Breast epithelium (tissue), 3 donors: Measurements from ENCODE around the gene MAD2L1BP.

Experiments
- POLR2A ChIP-seq: fragments of 450-650 bp; IDR thresholded peaks from one replicate; pipeline ENCODE4 v1.6.1; 2016; ENCODE audit warnings: antibody characterized with exemption, mild to moderate bottlenecking, moderate library complexity
- POLR2AphosphoS5 ChIP-seq, 3 donors: sonication (generic); formaldehyde crosslinking; IDR thresholded peaks; one replicate each; pipeline ENCODE4 v1.6.1; 2017; ENCODE audit warnings: antibody characterized with exemption in 3 of 3
- TF ChIP-seq, protein P1 (sequence below), 3 donors: fragments of 450-650 bp; IDR thresholded peaks; one replicate each; pipeline ENCODE4 v1.5.1; 2016 to 2017; ENCODE audit warnings: antibody characterized with exemption in 3 of 3, mild to moderate bottlenecking in 3 of 3, moderate library complexity in 3 of 3

DNA sequence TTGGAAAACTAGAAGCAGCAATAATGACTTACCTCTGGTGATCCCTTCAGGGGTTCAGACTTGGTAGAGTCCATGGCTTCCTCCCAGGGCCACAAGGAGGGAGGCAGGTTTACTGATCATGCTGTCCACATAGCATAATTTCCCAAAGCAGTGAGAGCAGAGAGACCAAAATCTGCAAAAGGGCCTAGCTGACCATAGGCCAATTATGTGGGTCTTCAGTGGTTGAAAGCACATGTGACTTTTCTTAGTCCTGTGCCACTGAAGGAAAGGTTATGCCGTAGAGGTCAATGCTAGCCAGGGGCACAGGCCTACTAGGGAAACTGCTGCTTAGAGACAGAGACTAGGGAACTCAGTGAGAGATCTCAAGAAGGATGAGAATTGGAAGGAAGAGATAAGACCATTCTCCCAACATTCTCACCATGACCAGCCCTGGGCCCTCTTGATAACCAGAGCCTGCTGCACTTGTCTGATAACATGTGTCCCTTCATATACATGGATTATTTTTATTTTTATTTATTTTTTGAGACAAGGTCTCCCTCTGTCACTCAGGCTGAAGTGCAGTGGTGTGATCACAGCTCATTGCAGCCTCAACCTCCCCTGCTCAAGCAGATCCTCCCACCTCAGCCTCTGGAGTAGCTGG, 4.5 kb upstream of the MAD2L1BP start:
- TF ChIP-seq POLR2A = no peak
- TF ChIP-seq, protein P1, sequence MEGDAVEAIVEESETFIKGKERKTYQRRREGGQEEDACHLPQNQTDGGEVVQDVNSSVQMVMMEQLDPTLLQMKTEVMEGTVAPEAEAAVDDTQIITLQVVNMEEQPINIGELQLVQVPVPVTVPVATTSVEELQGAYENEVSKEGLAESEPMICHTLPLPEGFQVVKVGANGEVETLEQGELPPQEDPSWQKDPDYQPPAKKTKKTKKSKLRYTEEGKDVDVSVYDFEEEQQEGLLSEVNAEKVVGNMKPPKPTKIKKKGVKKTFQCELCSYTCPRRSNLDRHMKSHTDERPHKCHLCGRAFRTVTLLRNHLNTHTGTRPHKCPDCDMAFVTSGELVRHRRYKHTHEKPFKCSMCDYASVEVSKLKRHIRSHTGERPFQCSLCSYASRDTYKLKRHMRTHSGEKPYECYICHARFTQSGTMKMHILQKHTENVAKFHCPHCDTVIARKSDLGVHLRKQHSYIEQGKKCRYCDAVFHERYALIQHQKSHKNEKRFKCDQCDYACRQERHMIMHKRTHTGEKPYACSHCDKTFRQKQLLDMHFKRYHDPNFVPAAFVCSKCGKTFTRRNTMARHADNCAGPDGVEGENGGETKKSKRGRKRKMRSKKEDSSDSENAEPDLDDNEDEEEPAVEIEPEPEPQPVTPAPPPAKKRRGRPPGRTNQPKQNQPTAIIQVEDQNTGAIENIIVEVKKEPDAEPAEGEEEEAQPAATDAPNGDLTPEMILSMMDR (IDR thresholded peaks at IDR 0.05) = no peak
- no peak for TF ChIP-seq POLR2AphosphoS5 (IDR thresholded peaks at IDR 0.05)
